Measurements from ENCODE around the gene GIN1. TPM values are rescaled to one million over a fixed set of nuclear protein-coding genes. Genes with fewer than 3 reads are reported as not detected.

GIN1 gene
- total and polyA plus RNA-seq, 9 of the 15 experiments (the other 6 are each of a cell fraction or from before 2014, with no cell fraction given) = 2.4 to 9.8 (median 7.8) TPM

GRCh38 chr5:103079796-103080195 is 40.1 kb downstream of the GIN1 start:
- ATAC-seq = no peak
- FAIRE-seq = no peak

More at GRCh38 chr5:103079796-103080195, 40.1 kb downstream of the GIN1 start:
- CTCF ChIA-PET (ENCODE audit: low intra/inter-chr PET ratio) = no interaction called here
- POLR2A ChIA-PET = no interaction called here
- no peak overlapping the region for H3K27ac ChIP-seq (ENCODE audit: extremely low read depth, low read depth, low read length)
- intact Hi-C loops (cut with micrococcal nuclease) (no loop called here), in situ Hi-C loops (cut with MboI) (no loop called here)
- H3K79me2 ChIP-seq (ENCODE audit: control insufficient read depth, insufficient read depth, low read length) = no peaks in the 10 kb centered on the region
- no peaks in the 10 kb centered on the region for H3K9me1 ChIP-seq (ENCODE audit: control insufficient read depth, insufficient read depth, low read length)
- no peaks in the 10 kb centered on the region for H3K4me1 ChIP-seq (replicated peaks in 1 of 2; ENCODE audit: control insufficient read depth in 2 of 2, insufficient read depth in 2 of 2, low read length in 2 of 2)
- no peak overlapping the region for H2AFZ ChIP-seq (ENCODE audit: low read depth, low read length)
- H3K4me3 ChIP-seq = no peak overlapping the region
- H3K9ac ChIP-seq (ENCODE audit: insufficient read depth in 1 of 2, low read depth in 2 of 2, low read length in 2 of 2) = no peak overlapping the region
- no TSS peak for BruUV-seq (replicated peaks)
- 34% methylated on average over 4 of the region's 4 CpGs for WGBS (ENCODE audit: insufficient coverage, low coverage, missing lambda C conversion rate)
- H4K20me1 ChIP-seq (replicated peaks; ENCODE audit: control insufficient read depth, insufficient read depth, low read length) = no peaks in the 10 kb centered on the region
- H3K36me3 ChIP-seq (ENCODE audit: control insufficient read depth, insufficient read depth, low read length) = no peaks in the 10 kb centered on the region
- H3K9me3 ChIP-seq (replicated peaks; ENCODE audit: control insufficient read depth, insufficient read depth, low read depth, low read length) = no peaks in the 10 kb centered on the region; the same call in 1 of the 2 replicates
- DNase-seq (ENCODE audit: extremely low read depth in 1 of 4, low spot score in 3 of 4) = no peak
- no peak overlapping the region for H3K4me2 ChIP-seq (ENCODE audit: insufficient read depth, low read length)
- TF ChIP-seq NFE2 (IDR thresholded peaks at IDR 0.05; ENCODE audit: low read depth) (no peak), KAT8 (IDR thresholded peaks at IDR 0.05; ENCODE audit: low read depth) (no peak), OTX1 (CRISPR knock-in tag; IDR thresholded peaks at IDR 0.05) (no peak), ZNF639 (CRISPR knock-in tag; conservative IDR thresholded peaks at IDR 0.05 in 1 of 2, IDR thresholded peaks at IDR 0.05 in 1 of 2) (no peak), HES1 (IDR thresholded peaks at IDR 0.05; ENCODE audit: low read depth) (no peak), SNIP1 (IDR thresholded peaks at IDR 0.05; ENCODE audit: low read depth) (no peak), ZC3H11A (IDR thresholded peaks at IDR 0.05; ENCODE audit: low read depth, low read length) (no peak), MTA1 (IDR thresholded peaks at IDR 0.05; ENCODE audit: borderline replicate concordance) (no peak), IRF2 (CRISPR knock-in tag; IDR thresholded peaks at IDR 0.05) (no peak), SRSF9 (IDR thresholded peaks at IDR 0.05; ENCODE audit: borderline replicate concordance, low read depth, low read length) (no peak), ZKSCAN8 (CRISPR knock-in tag; IDR thresholded peaks at IDR 0.05) (no peak), ZKSCAN1 (IDR thresholded peaks at IDR 0.05; ENCODE audit: low read depth, low read length) (no peak), THAP12 (CRISPR knock-in tag; IDR thresholded peaks at IDR 0.05) (no peak), ZNF644 (tag; IDR thresholded peaks at IDR 0.05; ENCODE audit: low read depth) (no peak), GTF2B (IDR thresholded peaks at IDR 0.05; ENCODE audit: extremely low read depth, insufficient read length) (no peak), STAT5A (IDR thresholded peaks at IDR 0.05; ENCODE audit: borderline replicate concordance, low read length) (no peak)
- TF ChIP-seq, protein P1, sequence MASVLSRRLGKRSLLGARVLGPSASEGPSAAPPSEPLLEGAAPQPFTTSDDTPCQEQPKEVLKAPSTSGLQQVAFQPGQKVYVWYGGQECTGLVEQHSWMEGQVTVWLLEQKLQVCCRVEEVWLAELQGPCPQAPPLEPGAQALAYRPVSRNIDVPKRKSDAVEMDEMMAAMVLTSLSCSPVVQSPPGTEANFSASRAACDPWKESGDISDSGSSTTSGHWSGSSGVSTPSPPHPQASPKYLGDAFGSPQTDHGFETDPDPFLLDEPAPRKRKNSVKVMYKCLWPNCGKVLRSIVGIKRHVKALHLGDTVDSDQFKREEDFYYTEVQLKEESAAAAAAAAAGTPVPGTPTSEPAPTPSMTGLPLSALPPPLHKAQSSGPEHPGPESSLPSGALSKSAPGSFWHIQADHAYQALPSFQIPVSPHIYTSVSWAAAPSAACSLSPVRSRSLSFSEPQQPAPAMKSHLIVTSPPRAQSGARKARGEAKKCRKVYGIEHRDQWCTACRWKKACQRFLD (CRISPR knock-in tag; IDR thresholded peaks at IDR 0.05) = no peak
- H3K27me3 ChIP-seq (ENCODE audit: control insufficient read depth in 2 of 2, insufficient read depth in 2 of 2, low read length in 2 of 2) = no peaks in the 10 kb centered on the region
